ENCODE measurements around the gene IGLL5.
A peak's percentile ranks its signal among the peaks of the same experiment; 100 is the strongest.

Gene IGLL5

GRCh38 chr22:22863001-22863400 lies 24.6 kb upstream of the IGLL5 start:
- no peak for DNase-seq (ENCODE audit: low spot score)

DNA sequence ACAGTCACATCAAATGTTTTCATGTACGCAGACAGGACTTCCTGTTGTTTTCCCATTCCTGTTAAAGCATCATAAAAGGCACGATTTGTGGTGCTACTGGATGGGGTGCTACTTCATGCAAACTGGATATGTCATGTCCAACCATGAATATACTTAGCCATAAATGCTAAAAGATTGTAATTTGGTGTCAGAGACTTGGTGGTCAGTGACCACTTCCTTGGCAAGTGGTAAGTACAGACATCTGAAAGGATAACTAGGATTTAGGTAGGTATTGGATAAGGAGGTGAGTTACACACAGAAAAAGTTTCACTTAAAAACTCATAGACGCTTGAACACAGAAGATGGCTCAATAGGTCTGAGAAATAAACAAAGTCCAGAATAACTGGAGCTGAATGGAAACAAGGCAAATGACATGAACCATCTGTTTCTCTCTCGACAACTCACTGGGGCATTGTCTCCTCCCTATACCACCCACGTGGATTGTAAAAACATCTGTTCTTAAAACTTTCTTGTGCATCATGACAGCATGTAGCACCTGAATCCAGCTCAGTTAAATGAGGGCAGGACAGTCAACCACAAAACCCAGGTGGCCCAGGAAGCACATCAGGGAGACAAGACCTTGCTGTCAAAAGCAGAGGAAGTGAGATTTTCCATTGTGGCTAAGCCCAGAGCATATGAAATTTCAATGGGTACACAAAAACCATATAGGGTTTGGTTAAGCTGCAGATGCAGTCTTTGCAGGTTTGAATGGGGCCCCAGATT lies 22.1 kb upstream of the IGLL5 start:
- no peak for DNase-seq (ENCODE audit: low spot score)

GRCh38 chr22:22866381-22867111 lies 21.1 kb upstream of the IGLL5 start:
- no peak for DNase-seq (ENCODE audit: low spot score)

GRCh38 chr22:22867996-22868715 lies 19.5 kb upstream of the IGLL5 start:
- no peak for DNase-seq (ENCODE audit: low spot score)

DNA sequence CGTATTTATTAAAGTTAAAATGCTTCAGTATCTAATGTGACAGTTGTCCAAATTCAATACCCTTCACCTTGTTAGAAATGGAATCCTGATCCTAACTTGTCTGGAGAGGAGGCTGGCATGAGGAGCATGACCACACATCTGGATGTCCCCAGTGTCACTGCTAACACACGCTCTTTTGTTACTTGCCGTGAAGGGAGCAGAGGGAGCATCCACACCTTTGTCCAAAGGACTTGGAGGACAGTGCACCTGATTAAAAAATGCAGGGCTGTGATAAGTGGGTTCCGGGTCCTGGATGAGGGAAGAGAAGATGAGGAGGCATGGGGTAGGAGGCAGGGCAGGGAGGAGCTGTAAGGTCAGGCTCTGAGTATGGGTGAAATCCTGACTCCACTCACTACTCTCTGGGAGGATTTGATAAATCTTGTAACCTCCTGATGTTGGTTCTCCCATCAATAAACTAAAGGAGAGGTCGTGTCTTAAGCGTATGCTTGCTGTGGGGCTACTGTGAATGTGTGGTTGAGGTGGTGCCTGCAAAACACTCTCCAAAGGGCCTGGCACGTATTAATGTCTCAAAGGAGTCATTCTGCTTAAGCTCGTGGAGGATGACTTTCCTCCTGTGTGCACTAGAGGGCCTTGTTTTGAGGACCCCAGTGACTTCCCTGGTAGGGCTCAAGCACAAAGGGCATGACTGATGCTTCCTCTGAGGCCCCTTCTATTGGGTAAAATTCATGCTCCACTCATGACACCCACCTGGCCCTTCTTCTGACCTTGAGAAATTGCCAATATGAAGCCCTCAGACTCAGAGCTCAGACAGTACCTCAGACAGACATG lies 16.8 kb upstream of the IGLL5 start:
- DNase-seq (ENCODE audit: low spot score), result no peak

DNA sequence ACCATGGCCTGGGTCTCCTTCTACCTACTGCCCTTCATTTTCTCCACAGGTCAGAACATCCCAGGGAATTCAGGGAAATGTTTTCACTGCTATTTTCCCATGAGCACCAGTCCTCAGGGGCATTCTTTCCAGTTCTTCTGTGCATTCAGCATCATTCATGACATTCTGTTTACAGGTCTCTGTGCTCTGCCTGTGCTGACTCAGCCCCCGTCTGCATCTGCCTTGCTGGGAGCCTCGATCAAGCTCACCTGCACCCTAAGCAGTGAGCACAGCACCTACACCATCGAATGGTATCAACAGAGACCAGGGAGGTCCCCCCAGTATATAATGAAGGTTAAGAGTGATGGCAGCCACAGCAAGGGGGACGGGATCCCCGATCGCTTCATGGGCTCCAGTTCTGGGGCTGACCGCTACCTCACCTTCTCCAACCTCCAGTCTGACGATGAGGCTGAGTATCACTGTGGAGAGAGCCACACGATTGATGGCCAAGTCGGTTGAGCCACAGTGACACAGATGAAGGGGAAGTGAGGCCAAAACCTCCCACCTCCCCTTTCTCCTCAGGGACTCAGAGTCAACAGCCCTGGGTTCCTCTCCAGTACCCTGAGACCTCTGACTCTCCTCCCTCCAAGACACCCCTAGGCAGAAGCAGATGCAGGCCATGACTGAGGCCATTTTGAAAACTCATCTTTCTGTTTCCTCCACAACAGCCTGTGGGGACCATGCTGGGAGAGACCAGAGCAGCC lies 15.9 kb upstream of the IGLL5 start:
- no peak for DNase-seq (ENCODE audit: low spot score)

GRCh38 chr22:22872722-22873708 lies 14.6 kb upstream of the IGLL5 start:
- DNase-seq (ENCODE audit: low spot score), result no peak

DNA sequence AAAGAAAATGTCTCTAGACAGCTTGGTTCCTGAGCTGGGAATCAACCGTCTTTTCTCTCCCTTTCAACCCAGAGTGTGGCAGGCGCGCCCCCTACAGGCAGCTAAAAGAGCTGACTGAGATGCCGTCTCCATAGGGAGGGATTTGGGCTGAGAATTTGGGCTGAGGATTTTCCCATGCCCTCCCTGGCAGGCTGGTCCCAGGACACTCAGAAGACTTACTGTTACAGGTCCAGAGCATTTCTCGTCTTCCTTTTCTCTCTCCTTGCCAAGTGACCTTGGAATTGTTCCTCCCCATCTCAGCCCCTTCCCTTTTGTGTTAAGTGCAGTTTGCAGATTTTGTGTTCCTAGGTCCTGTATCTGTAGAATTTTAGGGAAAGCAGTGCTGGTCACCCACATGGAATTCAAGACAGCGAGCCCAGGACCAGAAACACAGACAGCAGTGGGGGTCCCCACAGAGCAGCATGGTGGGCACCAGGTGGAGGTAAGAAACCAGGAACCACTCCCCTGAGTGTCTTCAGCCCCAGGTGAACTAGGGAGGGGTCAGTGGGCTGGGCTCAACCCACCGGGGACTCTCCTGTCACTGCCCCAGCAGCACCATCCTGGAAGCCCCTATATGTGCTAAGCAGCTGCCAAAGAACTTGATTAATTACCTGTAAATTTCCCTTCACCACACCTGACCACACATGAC lies 9.9 kb upstream of the IGLL5 start:
- peak; percentile 76 for DNase-seq (ENCODE audit: low spot score)

DNA sequence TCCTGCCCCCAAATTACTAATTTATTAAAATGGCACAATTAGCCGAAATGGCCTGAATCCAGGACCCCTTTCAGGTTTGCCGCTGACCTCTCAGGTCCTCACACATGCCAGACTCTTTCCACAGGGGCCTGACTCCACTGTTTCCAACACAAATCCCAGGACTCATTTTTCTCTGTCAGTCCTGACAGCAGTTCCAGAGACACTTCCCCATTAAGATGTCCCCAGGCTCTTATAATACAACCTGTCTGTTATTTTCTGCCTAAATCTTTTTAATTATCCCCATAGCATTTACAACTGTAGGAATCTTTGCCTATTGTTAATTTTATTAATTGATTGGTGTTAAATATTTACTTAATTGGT lies 9.4 kb upstream of the IGLL5 start:
- DNase-seq (ENCODE audit: low spot score), result no peak

DNA sequence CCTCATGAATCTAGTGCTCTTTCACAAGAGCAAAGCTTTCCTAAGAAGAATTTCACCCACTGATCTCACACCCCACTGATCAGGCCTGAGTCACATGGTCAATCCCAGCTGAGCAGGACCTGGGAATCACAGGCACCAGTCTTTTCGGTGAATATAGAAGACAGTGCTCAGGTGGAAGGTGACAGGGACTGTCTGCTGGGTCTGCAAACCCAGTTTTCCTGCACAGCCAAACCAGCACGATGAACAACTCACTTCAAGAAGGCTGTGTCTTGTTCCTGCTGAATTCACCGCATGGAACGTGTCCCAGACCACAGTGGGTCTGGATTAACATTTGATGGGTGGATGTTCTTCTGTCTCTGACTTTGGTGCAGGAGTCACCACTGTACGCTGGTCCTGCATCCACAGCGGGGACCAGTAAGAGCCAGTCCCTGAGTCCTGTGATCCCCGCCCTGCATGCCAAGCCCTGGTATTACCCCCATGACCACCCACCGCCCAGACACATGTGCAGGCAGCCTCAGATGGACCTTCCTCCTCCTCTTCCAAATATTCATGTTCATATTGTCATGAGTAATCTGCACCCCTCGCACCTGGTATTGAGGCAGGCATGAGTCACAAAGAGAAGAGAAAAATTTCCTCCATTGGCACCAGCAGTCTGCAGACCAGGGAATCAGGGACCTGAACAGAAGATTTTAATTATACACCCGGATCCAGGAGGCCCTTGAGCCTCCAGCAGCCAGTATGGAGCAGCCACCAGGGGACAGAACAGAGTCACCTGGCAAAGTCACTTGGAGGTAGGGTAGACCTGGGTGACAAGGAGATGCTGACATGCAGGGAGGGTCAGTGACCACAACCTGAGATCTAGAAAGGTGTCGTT lies 8.6 kb upstream of the IGLL5 start:
- no peak for DNase-seq (ENCODE audit: low spot score)

GRCh38 chr22:22879675-22880155 lies 7.9 kb upstream of the IGLL5 start:
- no peak for DNase-seq (ENCODE audit: low spot score)

DNA sequence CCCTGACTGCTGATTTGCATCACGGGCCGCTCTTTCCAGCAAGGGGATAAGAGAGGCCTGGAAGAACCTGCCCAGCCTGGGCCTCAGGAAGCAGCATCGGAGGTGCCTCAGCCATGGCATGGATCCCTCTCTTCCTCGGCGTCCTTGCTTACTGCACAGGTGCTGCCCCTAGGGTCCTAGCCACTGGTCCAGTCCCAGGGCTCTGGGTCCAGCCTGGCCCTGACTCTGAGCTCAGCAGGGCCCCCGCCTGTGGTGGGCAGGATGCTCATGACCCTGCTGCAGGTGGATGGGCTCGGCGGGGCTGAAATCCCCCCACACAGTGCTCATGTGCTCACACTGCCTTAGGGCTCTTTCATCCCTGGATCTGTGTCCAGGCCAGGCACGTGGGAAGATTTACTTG lies 7.0 kb upstream of the IGLL5 start:
- no peak for DNase-seq (ENCODE audit: low spot score)

GRCh38 chr22:22881116-22882000 lies 6.3 kb upstream of the IGLL5 start:
- DNase-seq (ENCODE audit: low spot score), result no peak

- DNase-seq (ENCODE audit: low spot score), result no peak
These were observed 5.4 kb upstream of the IGLL5 start for GRCh38 chr22:22882033-22882717.

- no peak for DNase-seq (ENCODE audit: low spot score)
These were observed 4.4 kb upstream of the IGLL5 start for GRCh38 chr22:22883090-22883727.
